ENCODE data around the gene OSGIN1. TPM values are rescaled to one million over a fixed set of nuclear protein-coding genes. Genes with fewer than 3 reads are reported as not detected.

Gene OSGIN1
- total and polyA plus RNA-seq, 8 donors: 3.6 to 15.9 (median 3.9) TPM

GRCh38 chr16:83943516-83944050 is 9.5 kb upstream of the OSGIN1 start:
- Histone ChIP-seq H3K9me3 (no peaks in the 10 kb centered on the region), H3K27ac (no peak overlapping the region), H3K36me3 (no peaks in the 10 kb centered on the region), H3K27me3 (no peaks in the 10 kb centered on the region), H3K4me3 (no peak overlapping the region), H3K4me1 (peaks cover 0 to 8% (median 0%) of the 10 kb centered on the region in 3 donors)
- WGBS, 2 donors: 84 to 88% methylated on average over 10 of the region's 10 CpGs
- no peak for DNase-seq
- TF ChIP-seq CTCF (IDR thresholded peaks at IDR 0.05): no peak
- intact Hi-C loops (cut with DNase I): no loop called here
- ATAC-seq: no peak
- no peak for FAIRE-seq

- 89 to 90% methylated on average over 10 of the region's 10 CpGs for WGBS, 2 donors
- peak in 1 of 6 donors; percentile 20 for DNase-seq
- no peak for TF ChIP-seq CTCF (IDR thresholded peaks at IDR 0.05)
- no peaks in the 10 kb centered on the region for H3K27me3 ChIP-seq
- H3K36me3 ChIP-seq: no peaks in the 10 kb centered on the region
- H3K4me3 ChIP-seq: no peak overlapping the region
- intact Hi-C loops (cut with DNase I): no loop called here
- no peak for ATAC-seq
- H3K9me3 ChIP-seq: no peaks in the 10 kb centered on the region
- peaks cover 0 to 8% (median 0%) of the 10 kb centered on the region in 3 donors for H3K4me1 ChIP-seq
- H3K27ac ChIP-seq: no peak overlapping the region
- FAIRE-seq: no peak
Measured at GRCh38 chr16:83945587-83945986, 7.5 kb upstream of the OSGIN1 start.

- intact Hi-C loops (cut with DNase I): no loop called here
- Histone ChIP-seq H3K27me3 (no peaks in the 10 kb centered on the region), H3K9me3 (no peaks in the 10 kb centered on the region), H3K27ac (no peak overlapping the region), H3K4me3 (no peak overlapping the region), H3K4me1 (peaks cover 0 to 8% (median 0%) of the 10 kb centered on the region in 3 donors), H3K36me3 (no peaks in the 10 kb centered on the region)
- ATAC-seq (no peak), DNase-seq (peak in 1 of 6 donors; percentile 36), FAIRE-seq (no peak)
- 86 to 87% methylated on average over 24 of the region's 24 CpGs for WGBS, 2 donors
- no peak for TF ChIP-seq CTCF (IDR thresholded peaks at IDR 0.05)
Measured at GRCh38 chr16:83946154-83946780, 6.8 kb upstream of the OSGIN1 start.

- Histone ChIP-seq H3K27ac (no peak overlapping the region), H3K4me3 (no peak overlapping the region), H3K27me3 (no peaks in the 10 kb centered on the region), H3K4me1 (peaks cover 0 to 8% (median 0%) of the 10 kb centered on the region in 3 donors), H3K36me3 (no peaks in the 10 kb centered on the region), H3K9me3 (no peaks in the 10 kb centered on the region)
- WGBS, 2 donors: 50 to 64% methylated on average over 21 of the region's 21 CpGs
- TF ChIP-seq CTCF (IDR thresholded peaks at IDR 0.05): no peak
- ATAC-seq: no peak
- FAIRE-seq: no peak
- no peak for DNase-seq
- intact Hi-C loops (cut with DNase I): no loop called here
Measured at GRCh38 chr16:83946781-83947566, 6.1 kb upstream of the OSGIN1 start.
